K562 (cell line): ENCODE data around the gene ATP5MC3.

Source experiments
- CTCF ChIP-seq, 3 experiments: IDR thresholded peaks in 2 of 3; conservative IDR thresholded peaks in 1 of 3; 2 replicates each; pipeline ENCODE4 v1.5.1; 2011 to 2012; ENCODE audit warnings: low read length in 3 of 3, mild to moderate bottlenecking in 3 of 3, control low read depth in 2 of 3, improper control_type of control experiment in 1 of 3, inconsistent platforms in 1 of 3, low read depth in 1 of 3, mixed read lengths in 1 of 3, moderate library complexity in 1 of 3; ENCODE audit not compliant: insufficient read depth in 2 of 3
- JUND ChIP-seq, 2 experiments: IDR thresholded peaks; 2 replicates in 1 of 2; 3 replicates in 1 of 2; pipeline ENCODE4 v1.6.1; 2011; ENCODE audit warnings: borderline replicate concordance in 2 of 2, low read depth in 2 of 2, low read length in 2 of 2, improper control_type of control experiment in 1 of 2, missing biosample characterization in 1 of 2, missing genetic modification characterization in 1 of 2, missing genetic modification reagents in 1 of 2
- KLF13 ChIP-seq: fragments of 450-650 bp; IDR thresholded peaks from 2 replicates; pipeline ENCODE4 v1.6.1; 2016; ENCODE audit warnings: missing genetic modification characterization, low read depth, mild to moderate bottlenecking, missing compliant biosample characterization, moderate library complexity, borderline replicate concordance
- MTA2 ChIP-seq: fragments of 450-650 bp; IDR thresholded peaks from 2 replicates; pipeline ENCODE4 v1.6.1; 2016; ENCODE audit warnings: low read depth
- POLR2A ChIP-seq: fragments of 450-650 bp; conservative IDR thresholded peaks from 2 replicates; pipeline ENCODE4 v1.6.1; 2016

- no peak for TF ChIP-seq JUND (IDR thresholded peaks at IDR 0.05; ENCODE audit: borderline replicate concordance, low read depth, low read length)
- TF ChIP-seq JUND (tag; IDR thresholded peaks at IDR 0.05; ENCODE audit: borderline replicate concordance, low read depth, low read length), result no peak
- TF ChIP-seq POLR2A, result no peak
- no peak for TF ChIP-seq CTCF (IDR thresholded peaks at IDR 0.05 in 2 of 3, conservative IDR thresholded peaks at IDR 0.05 in 1 of 3; ENCODE audit: insufficient read depth in 2 of 3, low read depth in 1 of 3, low read length in 3 of 3)
- TF ChIP-seq MTA2, result no peak
- TF ChIP-seq KLF13 (tag), result no peak
Measured at GRCh38 chr2:175195012-175195411, 13.5 kb upstream of the ATP5MC3 start.
